AG08396 (cell line): Measurements from ENCODE around the gene CCDC54.
"Not testable (repeated sequence)": the region's sequence is repeated elsewhere in the genome, so short reads cannot be mapped to it uniquely, and the experiment has no call there.

ENCODE experiments used
- DNase-seq: peaks from one replicate; pipeline ENCODE4 v3.0.0; 2012; ENCODE audit warnings: low spot score, mixed read lengths

Gene CCDC54

GRCh38 chr3:107377151-107377550 lies at the start of gene CCDC54:
Gene CCDC54 (plus strand): TSS chr3:107377439. CDS start chr3:107377588, 149 bp downstream.
- no peak for DNase-seq

- no peak for DNase-seq
These were observed 49.2 kb upstream of the CCDC54 start for GRCh38 chr3:107328069-107328468.

DNA sequence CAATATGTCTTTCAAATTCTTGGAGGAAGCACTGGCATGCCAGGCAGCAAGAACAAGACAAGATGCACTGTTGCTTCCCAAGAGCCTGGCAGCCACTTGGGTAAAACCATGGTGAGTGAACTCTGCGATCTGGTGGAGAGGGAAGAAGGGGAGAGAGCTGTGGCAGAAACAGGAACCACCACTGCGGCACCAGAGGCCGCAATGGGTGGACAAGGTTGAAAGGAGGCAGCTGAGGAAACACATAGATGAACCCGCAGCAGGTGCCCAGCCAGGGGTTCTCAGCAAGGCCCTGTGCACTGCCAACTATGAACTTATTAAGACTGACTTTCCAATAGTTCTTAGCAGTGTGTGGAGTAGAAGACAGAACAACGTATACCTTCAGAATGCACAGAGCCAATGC lies 48.2 kb upstream of the CCDC54 start:
- no peak for DNase-seq

DNA sequence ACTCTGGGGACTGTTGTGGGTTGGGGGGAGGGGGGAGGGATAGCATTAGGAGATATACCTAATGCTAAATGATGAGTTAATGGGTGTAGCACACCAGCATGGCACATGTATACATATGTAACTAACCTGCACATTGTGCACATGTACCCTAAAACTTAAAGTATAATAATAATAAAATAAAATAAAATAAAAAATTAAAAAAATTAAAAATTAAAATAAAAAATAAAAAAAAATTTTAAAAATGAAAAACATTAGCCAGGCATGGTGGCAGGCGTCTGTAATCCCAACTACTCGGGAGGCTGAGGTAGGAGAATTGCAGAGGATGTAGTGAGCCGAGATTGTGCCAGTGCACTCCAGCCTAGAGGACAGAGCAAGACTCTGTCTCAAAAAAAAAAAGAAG lies 37.5 kb upstream of the CCDC54 start:
- not testable (repeated sequence) for DNase-seq

DNA sequence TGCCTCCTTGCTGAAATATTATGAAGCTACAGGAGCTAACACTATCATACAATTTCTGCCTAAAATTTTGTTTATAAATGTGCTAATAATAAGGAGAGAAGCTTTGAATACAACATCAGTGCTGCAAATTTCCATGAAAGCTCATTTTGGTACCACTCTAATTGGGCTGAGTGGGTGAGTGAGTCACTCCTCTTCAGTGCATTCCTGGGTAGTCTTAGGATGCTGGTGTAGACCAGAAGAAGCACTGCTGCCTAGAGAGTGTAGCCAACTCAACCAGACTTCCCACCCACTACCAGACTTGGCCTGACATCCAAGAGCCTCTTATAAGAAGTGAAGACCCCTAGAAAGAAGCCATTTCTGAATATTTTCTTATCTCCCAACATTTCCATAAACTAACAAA lies 32.5 kb upstream of the CCDC54 start:
- DNase-seq: no peak

GRCh38 chr3:107345822-107346405 lies 31.3 kb upstream of the CCDC54 start:
- DNase-seq: no peak

DNA sequence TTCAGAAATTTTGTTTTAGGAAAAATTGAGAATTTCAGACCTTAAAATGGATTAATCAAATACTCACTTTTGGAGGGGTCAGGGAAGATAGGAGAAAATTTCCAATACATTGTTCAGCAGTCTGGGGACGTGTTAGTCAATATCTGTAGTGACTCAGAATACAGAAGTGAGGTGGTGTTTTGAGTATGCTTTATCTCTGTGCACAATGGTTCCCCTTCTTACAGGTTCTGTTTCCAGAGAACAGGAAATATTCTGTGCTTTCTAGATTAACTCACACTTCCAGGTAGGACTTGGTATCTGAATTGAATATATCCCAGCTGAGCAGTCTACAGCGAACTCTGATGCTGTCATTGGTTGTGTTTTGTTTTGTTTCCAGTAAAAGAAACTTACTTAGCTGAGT lies 30.7 kb upstream of the CCDC54 start:
- no peak for DNase-seq

DNA sequence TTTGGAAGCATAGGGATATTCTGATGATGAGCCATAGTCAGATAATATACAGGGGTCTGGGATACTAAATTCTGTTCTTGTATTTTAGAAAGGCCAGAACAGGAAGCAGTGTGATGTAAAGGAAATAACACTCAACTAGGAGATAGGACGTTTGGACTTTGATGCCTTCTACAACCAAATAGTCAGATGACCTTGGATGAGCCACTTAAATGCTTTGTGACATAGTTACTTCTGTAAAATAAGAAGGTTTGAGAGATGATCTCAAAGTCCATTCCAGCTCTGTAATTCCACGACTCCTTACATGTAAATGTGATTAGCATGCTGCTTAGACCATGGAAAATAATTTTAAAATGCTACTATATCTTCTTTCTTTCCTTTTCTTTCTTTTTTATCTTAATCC lies 29.5 kb upstream of the CCDC54 start:
- no peak for DNase-seq

GRCh38 chr3:107356706-107357105 lies 20.5 kb upstream of the CCDC54 start:
- no peak for DNase-seq

DNA sequence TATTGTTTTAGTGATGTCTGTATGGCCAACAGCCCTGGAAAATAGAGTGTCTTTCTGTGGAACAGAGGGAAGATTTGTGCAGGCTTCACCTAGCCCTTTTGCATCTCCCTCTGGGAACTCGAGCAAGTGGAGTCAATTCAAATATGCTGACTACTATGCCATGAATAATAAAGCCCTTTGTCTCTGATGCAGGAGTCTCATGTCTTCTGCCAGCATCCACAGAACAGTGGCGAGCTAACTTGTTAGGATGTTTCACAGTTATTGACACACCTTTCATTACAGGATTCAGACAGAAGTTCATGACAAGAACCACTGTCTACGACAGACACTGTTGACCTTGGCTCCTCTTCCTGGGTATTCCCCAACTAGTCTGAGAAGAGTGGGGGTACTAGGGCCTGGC lies 15.6 kb upstream of the CCDC54 start:
- no peak for DNase-seq

GRCh38 chr3:107365051-107365450 lies 12.2 kb upstream of the CCDC54 start:
- DNase-seq: no peak

- DNase-seq: no peak
These were observed 10.5 kb upstream of the CCDC54 start for GRCh38 chr3:107366766-107367165.

DNA sequence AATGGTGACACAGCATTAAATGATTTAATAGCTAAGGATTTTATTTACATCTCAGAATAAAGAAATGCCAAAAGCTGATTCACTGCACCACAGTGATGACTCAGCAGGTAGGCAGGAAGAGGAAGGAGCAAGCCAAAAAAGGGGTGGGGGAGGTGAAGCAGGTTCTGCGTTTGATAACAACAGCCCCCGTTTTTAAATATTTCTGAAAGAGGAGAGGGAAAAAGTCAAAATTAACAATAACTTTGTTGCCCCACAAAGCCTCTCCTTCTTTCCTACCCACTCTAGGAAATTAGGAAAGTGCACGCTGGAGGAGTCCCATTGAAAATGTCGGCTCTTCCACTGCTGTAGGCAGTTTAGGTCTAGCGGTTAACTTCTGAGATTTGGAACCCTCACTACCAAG lies 9.9 kb upstream of the CCDC54 start:
- DNase-seq: peak; percentile 69

DNA sequence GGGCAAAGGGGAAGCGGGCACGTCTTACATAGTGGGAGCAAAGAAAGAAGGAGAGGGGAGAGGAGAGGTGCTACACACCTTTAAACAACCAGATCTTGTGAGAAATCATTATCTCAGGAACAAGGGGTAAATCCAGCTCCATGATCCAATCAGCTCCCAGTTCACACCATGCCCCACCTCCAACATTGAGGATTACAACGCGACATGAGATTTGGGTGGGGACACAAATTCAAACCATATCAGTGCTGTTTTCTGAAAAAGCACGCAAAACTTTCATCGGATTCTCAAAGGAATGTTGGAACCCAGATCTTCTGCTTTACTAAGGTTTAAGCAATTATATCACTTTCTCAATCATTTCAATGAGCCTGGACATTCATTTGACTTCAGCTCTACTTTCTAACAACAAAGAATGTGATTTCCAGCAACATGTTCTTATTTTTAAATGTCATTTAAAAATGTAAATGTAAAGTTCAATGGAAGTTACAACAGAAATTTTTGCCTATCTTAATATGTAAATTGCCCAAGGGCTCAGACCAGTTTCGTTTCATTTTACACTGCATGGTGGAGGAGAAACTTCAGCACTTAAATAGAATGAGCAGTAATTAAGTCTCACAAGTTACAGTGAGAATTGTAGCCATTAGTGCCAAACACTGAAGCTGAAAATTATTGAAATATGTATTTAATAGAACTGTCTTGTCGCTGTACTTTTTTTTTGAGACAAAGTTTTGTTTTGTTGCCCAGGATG lies 8.4 kb upstream of the CCDC54 start:
- DNase-seq: no peak

DNA sequence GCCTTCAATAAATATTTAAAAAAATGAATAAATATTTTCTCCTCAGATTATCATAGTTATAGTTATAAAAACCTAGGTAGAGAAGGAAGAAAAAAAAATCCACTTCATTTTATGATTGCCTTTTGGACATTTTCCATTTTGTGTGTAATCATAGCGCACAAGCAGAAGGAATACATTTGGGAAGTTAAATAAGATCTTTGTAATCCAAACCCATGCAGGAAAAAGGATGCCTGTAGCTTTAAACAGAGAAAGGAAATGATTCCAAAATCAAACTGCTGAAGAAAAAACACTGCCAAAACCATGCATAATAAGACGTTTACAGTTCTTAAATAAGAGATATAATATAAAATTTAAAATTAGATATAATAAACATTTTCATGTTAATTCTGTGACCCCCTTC lies 7.4 kb upstream of the CCDC54 start:
- DNase-seq: no peak

DNA sequence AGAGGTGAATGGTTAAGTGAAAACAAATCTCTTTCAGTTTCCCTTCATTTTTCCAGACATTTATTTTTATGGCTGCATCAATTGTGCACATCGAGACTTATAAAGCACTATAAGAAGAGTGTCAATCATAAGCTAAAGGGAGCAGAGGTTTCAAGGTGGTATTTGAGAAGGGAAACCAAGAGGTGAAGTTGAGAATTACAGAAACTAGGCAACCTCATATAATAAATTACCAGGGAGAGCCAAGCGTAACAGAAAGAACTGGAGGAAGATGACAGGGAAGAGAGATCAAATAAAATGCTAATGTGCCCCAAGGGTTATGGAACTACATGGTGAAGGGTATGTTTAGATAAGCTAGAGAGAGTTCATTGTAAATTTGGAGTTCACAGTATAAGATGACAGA lies 6.3 kb upstream of the CCDC54 start:
- no peak for DNase-seq

DNA sequence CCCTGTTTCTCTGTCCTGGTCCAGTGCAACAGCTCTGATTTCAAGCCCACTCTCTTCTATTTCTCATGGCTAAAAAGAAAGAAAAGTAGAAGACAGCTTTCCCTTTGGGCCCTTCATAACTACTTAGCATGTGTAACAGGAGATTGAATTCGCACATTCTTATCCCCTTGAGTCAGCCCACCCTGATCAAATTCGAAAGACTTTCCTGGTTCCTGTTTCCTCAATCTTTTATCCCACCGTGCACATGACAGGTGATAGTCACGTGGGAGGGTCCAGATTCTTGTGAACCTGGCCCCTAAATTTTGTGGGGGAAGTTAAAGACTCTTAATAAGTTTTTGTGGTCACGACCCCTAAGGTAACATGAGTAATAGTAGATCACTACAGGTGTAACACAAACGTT lies 4.7 kb upstream of the CCDC54 start:
- DNase-seq: no peak

DNA sequence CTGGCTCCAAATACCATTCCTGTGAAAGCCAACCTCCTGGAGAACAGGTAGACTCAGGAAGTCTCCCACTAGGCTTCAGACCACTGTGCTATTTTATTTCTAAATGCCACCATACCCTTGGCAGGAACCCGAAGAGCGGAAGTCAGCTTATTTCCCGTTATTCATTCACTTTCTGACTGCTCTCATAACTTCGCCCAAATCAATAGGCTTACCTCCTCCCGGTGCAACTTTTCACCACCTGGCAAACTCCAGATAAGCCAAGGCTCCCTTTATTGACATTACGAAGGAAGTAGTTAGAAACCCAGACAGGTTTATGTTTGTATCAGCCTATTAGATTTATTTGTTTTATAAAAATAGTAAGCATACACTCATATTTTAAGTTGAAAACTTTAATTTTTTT lies 3.3 kb upstream of the CCDC54 start:
- no peak for DNase-seq

DNA sequence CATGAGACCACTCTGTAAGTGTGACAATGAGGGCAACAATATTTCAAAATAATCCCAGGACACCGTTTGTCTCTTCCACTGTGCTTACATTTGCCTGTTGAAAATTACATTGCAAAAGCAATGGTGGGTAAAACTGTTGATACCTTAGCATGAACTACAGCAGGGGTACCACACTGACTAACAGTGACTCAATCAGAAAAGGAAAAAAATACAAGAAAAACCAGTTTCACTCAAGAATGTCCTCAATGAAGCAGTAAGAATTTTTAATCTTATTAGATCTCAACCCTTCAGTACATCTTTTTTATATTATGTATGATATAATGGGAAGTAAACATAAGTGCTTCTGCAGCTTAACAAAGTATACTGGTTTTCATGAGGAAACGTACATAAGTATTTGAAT lies 1.6 kb upstream of the CCDC54 start:
- no peak for DNase-seq

- no peak for DNase-seq
These were observed 5.4 kb downstream of the CCDC54 start for GRCh38 chr3:107382631-107383030.

DNA sequence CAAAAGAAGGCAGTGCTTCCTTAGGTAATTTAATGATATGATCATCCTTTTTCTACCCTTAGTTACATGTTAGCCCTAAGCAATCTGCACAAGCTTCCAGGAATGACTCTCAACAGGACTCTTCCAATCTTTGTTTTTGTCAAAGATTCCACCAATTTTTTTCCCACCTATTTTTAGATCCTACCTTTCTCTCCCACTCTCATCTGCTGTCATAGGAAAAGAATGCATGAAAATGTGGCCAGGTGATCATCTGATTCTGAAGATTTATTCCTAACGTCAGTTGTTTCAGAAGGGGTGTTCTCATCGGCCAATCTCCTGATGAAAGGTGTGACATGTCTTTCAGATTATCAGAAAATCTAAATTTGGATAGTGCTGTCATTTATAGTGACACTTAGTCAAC lies 7.2 kb downstream of the CCDC54 start:
- DNase-seq: no peak

- no peak for DNase-seq
These were observed 7.7 kb downstream of the CCDC54 start for GRCh38 chr3:107384907-107385306.

DNA sequence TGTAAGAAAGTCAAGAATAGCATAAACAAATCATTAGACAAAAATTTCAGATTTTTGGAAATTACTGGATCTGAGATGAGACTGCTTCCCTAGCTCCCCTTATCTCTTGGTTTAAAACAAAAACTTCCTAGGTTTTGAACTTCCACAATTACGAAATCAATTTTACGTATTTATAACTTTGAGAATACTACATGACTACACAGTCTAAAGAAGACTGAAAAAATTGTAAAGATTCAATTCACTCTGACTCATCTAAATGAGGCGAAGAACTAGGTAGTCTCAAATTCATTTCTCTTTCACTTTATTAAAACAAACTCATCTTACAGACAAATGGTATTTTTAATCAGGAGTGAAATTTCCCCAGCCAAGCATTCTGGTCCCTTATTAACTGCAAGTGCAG lies 10.3 kb downstream of the CCDC54 start:
- DNase-seq: no peak

- peak; percentile 42 for DNase-seq
These were observed 15.4 kb downstream of the CCDC54 start for GRCh38 chr3:107392549-107393165.
